Endothelial cell of umbilical vein (primary cell): ENCODE results near the gene ZC3H12C. TPM values are rescaled to one million over a fixed set of nuclear protein-coding genes. Genes with fewer than 3 reads are reported as not detected.
A peak's percentile ranks its signal among the peaks of the same experiment; 100 is the strongest.

Experiments used
- BruUV-seq: library from RNA; stranded (reverse); fragments of 400-500 nt; replicated peaks from 2 replicates; lab custom pipeline; 2021; lab: Mats Ljungman, UMichigan
- CTCF ChIA-PET: fragments of 300-600, 350-600 bp; sonication (Branson Sonifier 250); formaldehyde crosslinking; loops from one replicate; lab custom pipeline; 2021; ENCODE audit warnings: antibody characterized with exemption, inconsistent platforms; lab: Charles Lee
- POLR2A ChIA-PET: fragments of 300-600, 350-600 bp; sonication (Branson Sonifier 250); formaldehyde crosslinking; loops from one replicate; lab custom pipeline; 2021; ENCODE audit warnings: antibody characterized with exemption, inconsistent platforms; lab: Charles Lee
- DNase-seq: peaks from one replicate; pipeline ENCODE4 v3.0.0-alpha.2; 2011; ENCODE audit warnings: low read depth, low spot score
- FAIRE-seq: peaks from 2 replicates; lab custom pipeline; 2011; peaks lifted over from hg19 to GRCh38; lab: Jason Lieb, UNC
- H2AFZ ChIP-seq: 2 replicates; pipeline ENCODE4 v1.6.0; 2012; ENCODE audit warnings: low read depth, low read length, control low read depth, inconsistent platforms
- H3K27ac ChIP-seq: 2 replicates; pipeline ENCODE4 v1.5.1; 2011; ENCODE audit warnings: low read depth, mild to moderate bottlenecking, control low read depth, low read length, moderate library complexity; ENCODE audit not compliant: insufficient read depth
- H3K27me3 ChIP-seq, 2 experiments: 2 replicates each; pipeline versions ENCODE4 v1.6.0 to v1.6.1; 2011; ENCODE audit warnings: low read length in 2 of 2, mixed read lengths in 1 of 2; ENCODE audit not compliant: control insufficient read depth in 2 of 2, insufficient read depth in 2 of 2
- H3K36me3 ChIP-seq, 2 experiments: 2 replicates in 1 of 2; 3 replicates in 1 of 2; pipeline ENCODE4 v1.5.1; 2011; ENCODE audit warnings: low read length in 2 of 2, mild to moderate bottlenecking in 1 of 2, moderate library complexity in 1 of 2; ENCODE audit not compliant: control insufficient read depth in 2 of 2, insufficient read depth in 2 of 2; ENCODE audit errors: extremely low read depth in 1 of 2
- H3K4me1 ChIP-seq: 3 replicates; pipeline ENCODE4 v1.5.1; 2011; ENCODE audit warnings: mild to moderate bottlenecking, low read length; ENCODE audit not compliant: control insufficient read depth, insufficient read depth; ENCODE audit errors: extremely low read depth
- H3K4me2 ChIP-seq: 2 replicates; pipeline ENCODE4 v1.6.1; 2011; ENCODE audit warnings: low read length, control low read depth, mixed read lengths; ENCODE audit not compliant: insufficient read depth
- H3K4me3 ChIP-seq, 3 experiments: fragments of 200-600 bp in 1 of 3; sonication (generic), shearing (Covaris generic) in 1 of 3; replicated peaks in 1 of 3; 2 replicates each; pipeline ENCODE4 v1.5.1; 2011 to 2016; ENCODE audit warnings: control low read depth in 3 of 3, low read length in 3 of 3, mild to moderate bottlenecking in 2 of 3, inconsistent platforms in 1 of 3, low read depth in 1 of 3, moderate library complexity in 1 of 3; ENCODE audit not compliant: insufficient read depth in 1 of 3
- H3K79me2 ChIP-seq: 2 replicates; pipeline ENCODE4 v1.6.0; 2012; ENCODE audit warnings: low read length, inconsistent platforms; ENCODE audit not compliant: control insufficient read depth, insufficient read depth
- H3K9ac ChIP-seq: replicated peaks from 2 replicates; pipeline ENCODE3; 2011; ENCODE audit warnings: low read length, control low read depth; ENCODE audit not compliant: insufficient read depth; ENCODE audit errors: extremely low read depth
- H3K9me1 ChIP-seq: replicated peaks from 3 replicates; pipeline ENCODE4 v1.6.0; 2011; ENCODE audit warnings: mild to moderate bottlenecking, low read length; ENCODE audit not compliant: control insufficient read depth, insufficient read depth; ENCODE audit errors: extremely low read depth
- H3K9me3 ChIP-seq: replicated peaks from 2 replicates; pipeline ENCODE4 v1.5.1; 2012; ENCODE audit warnings: low read length, inconsistent platforms; ENCODE audit not compliant: control insufficient read depth, insufficient read depth
- H4K20me1 ChIP-seq: replicated peaks from 2 replicates; pipeline ENCODE3; 2011; ENCODE audit warnings: mild to moderate bottlenecking, low read length; ENCODE audit not compliant: control insufficient read depth, insufficient read depth; ENCODE audit errors: extremely low read depth
- EZH2 ChIP-seq: IDR thresholded peaks from 2 replicates; pipeline ENCODE4 v1.6.1; 2012; ENCODE audit warnings: borderline replicate concordance, low read depth, mild to moderate bottlenecking, moderate library complexity, low read length, inconsistent platforms; ENCODE audit not compliant: severe bottlenecking
- FOS ChIP-seq: IDR thresholded peaks from 2 replicates; pipeline ENCODE4 v1.6.1; 2011; ENCODE audit warnings: mild to moderate bottlenecking, low read length, moderate library complexity, borderline replicate concordance; ENCODE audit not compliant: insufficient read depth
- GATA2 ChIP-seq: IDR thresholded peaks from 2 replicates; pipeline ENCODE4 v1.7.0; 2011; ENCODE audit warnings: low read depth, mild to moderate bottlenecking, moderate library complexity, mixed read lengths, low read length; ENCODE audit not compliant: insufficient read length, insufficient read depth
- JUN ChIP-seq: IDR thresholded peaks from 2 replicates; pipeline ENCODE4 v1.6.1; 2011; ENCODE audit warnings: borderline replicate concordance, low read depth; ENCODE audit not compliant: insufficient read length, insufficient read depth
- MAX ChIP-seq: IDR thresholded peaks from 2 replicates; pipeline ENCODE4 v1.6.1; 2011; ENCODE audit not compliant: insufficient read depth, insufficient read length
- MYC ChIP-seq: IDR thresholded peaks from one replicate; pipeline ENCODE4 v1.6.1; 2011; ENCODE audit warnings: mild to moderate bottlenecking, low read depth, low read length
- POLR2A ChIP-seq: IDR thresholded peaks from 2 replicates; pipeline ENCODE4 v1.6.1; 2012; ENCODE audit warnings: low read depth, mild to moderate bottlenecking, control low read depth, low read length
- POLR2AphosphoS5 ChIP-seq: IDR thresholded peaks from 2 replicates; pipeline ENCODE4 v1.6.1; 2012; ENCODE audit warnings: low read depth, mild to moderate bottlenecking, control low read depth, low read length, moderate library complexity; ENCODE audit not compliant: insufficient read depth
- dilution Hi-C: fragments of 300-500 bp; cut with MboI; formaldehyde crosslinking; loops from one replicate; pipeline ENCODE4 v1.15.0; 2019; ENCODE audit warnings: low sequenced_read_pairs; ENCODE audit not compliant: extremely low pct_ligation_motif_present
- intact Hi-C: fragments of 100-400 bp; cut with micrococcal nuclease; formaldehyde crosslinking; loops from one replicate; pipeline ENCODE4 v1.10.0; 2022
- polyA plus RNA-seq, 4 experiments: library from polyadenylated mRNA; depleted of rRNA in 3 of 4; stranded (reverse) in 3 of 4; unstranded in 1 of 4; fragments of >200 nt; gene quantifications; 2 replicates each; pipeline versions ENCODE4 v1.2.1 to v1.2.3, GENCODE V29; 2011 to 2012; ENCODE audit warnings: missing spikeins in 1 of 4
- total RNA-seq: library from RNA; stranded (reverse); gene quantifications from 2 replicates; pipeline ENCODE4 v1.2.3, GENCODE V29; 2021

Gene ZC3H12C
- total and polyA plus RNA-seq, 2 donors (not counting 3 experiments of a cell fraction or from before 2014, with no cell fraction given) = 5.5 to 14.7 TPM

- TF ChIP-seq FOS (peak; percentile 81), GATA2 (peak; percentile 45), EZH2 (no peak), POLR2AphosphoS5 (peak; percentile 95), MYC (no peak), POLR2A (peak; percentile 71), MAX (peak; percentile 69), JUN (peak; percentile 82)
- H3K27ac ChIP-seq = peak overlapping the region; percentile 95
- FAIRE-seq = peak; percentile 99
Observed at GRCh38 chr11:110069158-110069737, 23.9 kb upstream of the ZC3H12C start.

More at GRCh38 chr11:110069158-110069737, 23.9 kb upstream of the ZC3H12C start:
- dilution Hi-C loops (no loop called here), intact Hi-C loops (loop anchor here (1.0 to 2.0 kb wide), 5 partner anchors 23 to 364 kb away; no protein-coding TSS in a partner anchor)
- DNase-seq = peak; percentile 97
- no peaks in the 10 kb centered on the region for H3K9me1 ChIP-seq
- peak overlapping the region; percentile 67 for H2AFZ ChIP-seq
- no peak overlapping the region for H3K4me3 ChIP-seq
- H3K27me3 ChIP-seq = no peaks in the 10 kb centered on the region
- CTCF ChIA-PET = interaction anchor here (0.6 to 2.6 kb wide), 8 partner anchors 9 to 155 kb away, joined by 3 to 29 read pairs (median 4); partner anchors contain the start of gene ZC3H12C
- POLR2A ChIA-PET = interaction anchor here (0.7 to 1.0 kb wide), 2 partner anchors 24 to 66 kb away, joined by 3 read pairs; partner anchors contain the start of gene ZC3H12C
- H3K36me3 ChIP-seq = no peaks in the 10 kb centered on the region
- H3K4me2 ChIP-seq = peak overlapping the region; percentile 45
- H3K9ac ChIP-seq = peak overlapping the region; percentile 67
- TSS peak; percentile 98 for BruUV-seq
- H3K79me2 ChIP-seq = no peaks in the 10 kb centered on the region
- no peaks in the 10 kb centered on the region for H4K20me1 ChIP-seq
- H3K4me1 ChIP-seq = peaks cover 22% of the 10 kb centered on the region
- no peaks in the 10 kb centered on the region for H3K9me3 ChIP-seq
